ENCODE data around the gene ARHGEF17. TPM values are rescaled to one million over a fixed set of nuclear protein-coding genes. Genes with fewer than 3 reads are reported as not detected.

Gene ARHGEF17
- total RNA-seq, 4 donors from 2014 or later, result 82.8 to 196 (median 122) TPM

DNA sequence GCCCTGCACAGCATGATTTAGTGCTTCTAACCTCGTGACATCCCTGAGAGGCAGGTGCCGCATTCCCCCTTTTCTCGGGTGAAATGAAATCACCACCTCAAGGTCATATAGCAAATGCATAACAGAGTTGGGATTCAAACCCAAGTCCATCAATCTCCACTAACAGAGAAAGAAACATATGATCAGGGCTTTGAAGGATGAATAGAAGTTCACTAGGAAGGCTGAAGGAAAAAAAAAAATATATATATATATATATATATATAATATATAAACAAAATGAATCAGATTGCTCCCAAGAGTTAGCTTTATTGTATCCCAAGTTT is 12.1 kb upstream of the ARHGEF17 start:
- Histone ChIP-seq H3K27ac (replicated peaks in 1 of 4) (no peak overlapping the region), H3K4me3 (no peak overlapping the region), H3K36me3 (no peaks in the 10 kb centered on the region), H3K4me1 (peaks cover 4 to 9% (median 6%) of the 10 kb centered on the region in 4 donors), H3K27me3 (no peaks in the 10 kb centered on the region), H3K9me3 (no peaks in the 10 kb centered on the region)
- intact Hi-C loops (cut with DNase I), result loop anchor here (5.0 kb wide), 1 partner anchor 96 kb away; no protein-coding TSS in a partner anchor
- 96% methylated on average over 3 of the region's 3 CpGs for WGBS
- TF ChIP-seq POLR2A (IDR thresholded peaks at IDR 0.05; ENCODE audit: low read depth), result no peak
- DNase-seq (ENCODE audit: extremely low spot score), result no peak

DNA sequence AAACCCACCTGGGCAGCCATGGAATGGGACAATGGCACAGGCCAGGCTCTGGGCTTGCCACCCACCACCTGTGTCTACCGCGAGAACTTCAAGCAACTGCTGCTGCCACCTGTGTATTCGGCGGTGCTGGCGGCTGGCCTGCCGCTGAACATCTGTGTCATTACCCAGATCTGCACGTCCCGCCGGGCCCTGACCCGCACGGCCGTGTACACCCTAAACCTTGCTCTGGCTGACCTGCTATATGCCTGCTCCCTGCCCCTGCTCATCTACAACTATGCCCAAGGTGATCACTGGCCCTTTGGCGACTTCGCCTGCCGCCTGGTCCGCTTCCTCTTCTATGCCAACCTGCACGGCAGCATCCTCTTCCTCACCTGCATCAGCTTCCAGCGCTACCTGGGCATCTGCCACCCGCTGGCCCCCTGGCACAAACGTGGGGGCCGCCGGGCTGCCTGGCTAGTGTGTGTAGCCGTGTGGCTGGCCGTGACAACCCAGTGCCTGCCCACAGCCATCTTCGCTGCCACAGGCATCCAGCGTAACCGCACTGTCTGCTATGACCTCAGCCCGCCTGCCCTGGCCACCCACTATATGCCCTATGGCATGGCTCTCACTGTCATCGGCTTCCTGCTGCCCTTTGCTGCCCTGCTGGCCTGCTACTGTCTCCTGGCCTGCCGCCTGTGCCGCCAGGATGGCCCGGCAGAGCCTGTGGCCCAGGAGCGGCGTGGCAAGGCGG is 11.4 kb upstream of the ARHGEF17 start:
- Histone ChIP-seq H3K4me1 (peaks cover 4 to 9% (median 6%) of the 10 kb centered on the region in 4 donors), H3K4me3 (no peak overlapping the region), H3K9me3 (no peaks in the 10 kb centered on the region), H3K27ac (replicated peaks in 1 of 4) (no peak overlapping the region), H3K36me3 (no peaks in the 10 kb centered on the region), H3K27me3 (no peaks in the 10 kb centered on the region)
- 92% methylated on average over 25 of the region's 35 CpGs for WGBS
- intact Hi-C loops (cut with DNase I), result loop anchor here (5.0 kb wide), 1 partner anchor 96 kb away; no protein-coding TSS in a partner anchor
- TF ChIP-seq POLR2AphosphoS5 (IDR thresholded peaks at IDR 0.05) (no peak), POLR2A (IDR thresholded peaks at IDR 0.05; ENCODE audit: low read depth) (no peak), EP300 (IDR thresholded peaks at IDR 0.05) (no peak)
- TF ChIP-seq, protein P1, sequence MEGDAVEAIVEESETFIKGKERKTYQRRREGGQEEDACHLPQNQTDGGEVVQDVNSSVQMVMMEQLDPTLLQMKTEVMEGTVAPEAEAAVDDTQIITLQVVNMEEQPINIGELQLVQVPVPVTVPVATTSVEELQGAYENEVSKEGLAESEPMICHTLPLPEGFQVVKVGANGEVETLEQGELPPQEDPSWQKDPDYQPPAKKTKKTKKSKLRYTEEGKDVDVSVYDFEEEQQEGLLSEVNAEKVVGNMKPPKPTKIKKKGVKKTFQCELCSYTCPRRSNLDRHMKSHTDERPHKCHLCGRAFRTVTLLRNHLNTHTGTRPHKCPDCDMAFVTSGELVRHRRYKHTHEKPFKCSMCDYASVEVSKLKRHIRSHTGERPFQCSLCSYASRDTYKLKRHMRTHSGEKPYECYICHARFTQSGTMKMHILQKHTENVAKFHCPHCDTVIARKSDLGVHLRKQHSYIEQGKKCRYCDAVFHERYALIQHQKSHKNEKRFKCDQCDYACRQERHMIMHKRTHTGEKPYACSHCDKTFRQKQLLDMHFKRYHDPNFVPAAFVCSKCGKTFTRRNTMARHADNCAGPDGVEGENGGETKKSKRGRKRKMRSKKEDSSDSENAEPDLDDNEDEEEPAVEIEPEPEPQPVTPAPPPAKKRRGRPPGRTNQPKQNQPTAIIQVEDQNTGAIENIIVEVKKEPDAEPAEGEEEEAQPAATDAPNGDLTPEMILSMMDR (IDR thresholded peaks at IDR 0.05), result no peak
- no peak for DNase-seq (ENCODE audit: extremely low spot score)

DNA sequence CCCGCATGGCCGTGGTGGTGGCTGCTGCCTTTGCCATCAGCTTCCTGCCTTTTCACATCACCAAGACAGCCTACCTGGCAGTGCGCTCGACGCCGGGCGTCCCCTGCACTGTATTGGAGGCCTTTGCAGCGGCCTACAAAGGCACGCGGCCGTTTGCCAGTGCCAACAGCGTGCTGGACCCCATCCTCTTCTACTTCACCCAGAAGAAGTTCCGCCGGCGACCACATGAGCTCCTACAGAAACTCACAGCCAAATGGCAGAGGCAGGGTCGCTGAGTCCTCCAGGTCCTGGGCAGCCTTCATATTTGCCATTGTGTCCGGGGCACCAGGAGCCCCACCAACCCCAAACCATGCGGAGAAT is 10.9 kb upstream of the ARHGEF17 start:
- intact Hi-C loops (cut with DNase I), result loop anchor here (5.0 kb wide), 1 partner anchor 95 kb away; no protein-coding TSS in a partner anchor
- Histone ChIP-seq H3K4me1 (peaks cover 4 to 9% (median 6%) of the 10 kb centered on the region in 4 donors), H3K36me3 (no peaks in the 10 kb centered on the region), H3K9me3 (no peaks in the 10 kb centered on the region), H3K27me3 (no peaks in the 10 kb centered on the region), H3K27ac (replicated peaks in 1 of 4) (no peak overlapping the region), H3K4me3 (no peak overlapping the region)
- TF ChIP-seq POLR2AphosphoS5 (IDR thresholded peaks at IDR 0.05), result no peak
- TF ChIP-seq POLR2A (IDR thresholded peaks at IDR 0.05; ENCODE audit: low read depth), result no peak
- TF ChIP-seq, protein P1 (IDR thresholded peaks at IDR 0.05), result no peak
- WGBS, result 96% methylated on average over 12 of the region's 18 CpGs
- no peak for DNase-seq (ENCODE audit: extremely low spot score)

DNA sequence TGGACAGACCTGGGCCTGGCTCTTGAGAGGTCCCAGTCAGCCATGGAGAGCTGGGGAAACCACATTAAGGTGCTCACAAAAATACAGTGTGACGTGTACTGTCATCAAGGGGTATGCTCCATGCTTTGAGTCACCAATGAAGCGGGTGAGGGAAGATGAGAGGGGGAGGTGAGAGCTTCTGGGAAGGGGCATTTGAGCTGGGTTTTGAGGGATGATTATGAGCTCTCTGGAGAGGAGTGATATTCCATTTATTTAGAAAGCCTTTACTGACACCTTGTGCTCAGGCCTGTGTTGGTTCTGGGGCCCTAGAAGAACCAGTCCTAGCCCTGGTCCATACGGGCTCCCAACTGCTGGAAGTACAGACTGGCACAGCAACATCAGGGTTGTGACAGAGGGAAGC is 10.4 kb upstream of the ARHGEF17 start:
- Histone ChIP-seq H3K4me3 (no peak overlapping the region), H3K4me1 (peaks cover 4 to 9% (median 6%) of the 10 kb centered on the region in 4 donors), H3K27ac (replicated peaks in 1 of 4) (no peak overlapping the region), H3K36me3 (no peaks in the 10 kb centered on the region), H3K9me3 (no peaks in the 10 kb centered on the region), H3K27me3 (no peaks in the 10 kb centered on the region)
- TF ChIP-seq, protein P1 (IDR thresholded peaks at IDR 0.05), result no peak
- TF ChIP-seq POLR2A (IDR thresholded peaks at IDR 0.05; ENCODE audit: low read depth) (no peak), POLR2AphosphoS5 (IDR thresholded peaks at IDR 0.05) (no peak), EP300 (IDR thresholded peaks at IDR 0.05) (no peak)
- intact Hi-C loops (cut with DNase I), result loop anchor here (5.0 kb wide), 1 partner anchor 95 kb away; no protein-coding TSS in a partner anchor
- WGBS, result 95% methylated on average over 3 of the region's 3 CpGs
- DNase-seq (ENCODE audit: extremely low spot score), result no peak

DNA sequence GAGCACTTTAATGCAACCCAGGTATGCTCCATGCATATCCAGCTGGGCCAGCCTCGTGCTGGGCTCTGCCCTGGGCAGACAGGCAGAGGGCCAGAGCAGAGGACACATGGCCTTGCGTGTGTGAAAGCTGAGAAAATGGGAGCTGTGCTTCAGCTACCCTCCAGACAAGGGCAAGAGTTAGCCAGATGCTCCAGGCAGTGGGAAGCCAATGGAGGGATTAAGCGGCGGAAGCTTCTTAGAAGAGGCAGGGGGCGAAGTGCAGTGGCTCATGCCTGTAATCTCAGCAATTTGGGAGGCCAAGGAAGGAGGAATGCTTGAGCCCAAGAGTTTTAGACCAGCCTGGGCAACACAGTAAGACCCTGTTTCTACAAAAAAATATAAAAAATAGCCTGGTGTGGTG is 9.8 kb upstream of the ARHGEF17 start:
- no peaks in the 10 kb centered on the region for H3K9me3 ChIP-seq
- peaks cover 4 to 9% (median 6%) of the 10 kb centered on the region in 4 donors for H3K4me1 ChIP-seq
- TF ChIP-seq POLR2AphosphoS5 (IDR thresholded peaks at IDR 0.05) (no peak), EP300 (IDR thresholded peaks at IDR 0.05) (no peak), POLR2A (IDR thresholded peaks at IDR 0.05; ENCODE audit: low read depth) (no peak)
- TF ChIP-seq, protein P1 (IDR thresholded peaks at IDR 0.05), result no peak
- no peak for DNase-seq (ENCODE audit: extremely low spot score)
- no peak overlapping the region for H3K27ac ChIP-seq (replicated peaks in 1 of 4)
- H3K36me3 ChIP-seq, result no peaks in the 10 kb centered on the region
- intact Hi-C loops (cut with DNase I), result loop anchor here (5.0 kb wide), 1 partner anchor 94 kb away; no protein-coding TSS in a partner anchor
- H3K4me3 ChIP-seq, result no peak overlapping the region
- no peaks in the 10 kb centered on the region for H3K27me3 ChIP-seq
- WGBS, result 81% methylated on average over 5 of the region's 5 CpGs

Data from esophagus muscularis mucosa (tissue), 4 donors.